Heart left ventricle (tissue), 16 donors: ENCODE measurements around the gene UHRF1. TPM values are rescaled to one million over a fixed set of nuclear protein-coding genes. Genes with fewer than 3 reads are reported as not detected.

Source experiments
- ATAC-seq, 4 donors: fragments of 200-7000 bp; cut with Tn5 transposase; one replicate each; pipeline ENCODE4 v1.9.1; 2020 to 2022; ENCODE audit warnings: moderate library complexity in 4 of 4, mild to moderate bottlenecking in 3 of 4, moderate number of reproducible peaks in 1 of 4
- DNase-seq, 5 donors: peaks; one replicate each; pipeline ENCODE4 v3.0.0-alpha.2; 2020
- H3K27ac ChIP-seq, 12 donors: fragments of 200-600 bp; sonication (generic) in 4 of 12; one replicate each; pipeline versions ENCODE4 v1.5.0 to v1.8.0; 2016 to 2022; ENCODE audit warnings: mild to moderate bottlenecking in 2 of 12
- H3K27me3 ChIP-seq, 9 donors: fragments of 200-600 bp; sonication (generic) in 2 of 9; one replicate each; pipeline versions ENCODE4 v1.5.1 to v1.8.0; 2016 to 2022; ENCODE audit warnings: mild to moderate bottlenecking in 3 of 9
- H3K36me3 ChIP-seq, 9 donors: fragments of 200-600 bp; sonication (generic) in 2 of 9; one replicate each; pipeline versions ENCODE4 v1.5.0 to v1.8.0; 2018 to 2022; ENCODE audit warnings: mild to moderate bottlenecking in 2 of 9
- H3K4me1 ChIP-seq, 12 donors: fragments of 200-600 bp; sonication (generic) in 4 of 12; one replicate each; pipeline versions ENCODE4 v1.5.0 to v1.8.0; 2016 to 2022; ENCODE audit warnings: mild to moderate bottlenecking in 3 of 12
- H3K4me3 ChIP-seq, 12 donors: fragments of 200-600 bp; sonication (generic) in 4 of 12; one replicate each; pipeline versions ENCODE4 v1.5.0 to v1.8.0; 2017 to 2022; ENCODE audit warnings: mild to moderate bottlenecking in 9 of 12, moderate library complexity in 4 of 12
- H3K9me3 ChIP-seq, 12 donors: fragments of 200-600 bp; sonication (generic) in 4 of 12; one replicate each; pipeline versions ENCODE4 v1.5.0 to v1.8.0; 2016 to 2022; ENCODE audit warnings: mild to moderate bottlenecking in 1 of 12
- POLR2A ChIP-seq, 2 donors: fragments of 450-650 bp; IDR thresholded peaks; one replicate each; pipeline ENCODE4 v1.6.1; 2017; ENCODE audit warnings: antibody characterized with exemption in 2 of 2, mild to moderate bottlenecking in 2 of 2, moderate library complexity in 2 of 2
- WGBS, 4 donors: extraction: QIAGEN DNeasy Blood & Tissue Kit in 2 of 4; methylation state at CpG; one replicate each; pipeline versions ENCODE4 v1.1.5 to v1.1.7; 2013 to 2018; 5-methylcytosine and 5-hydroxymethylcytosine counted together
- intact Hi-C, 10 donors: fragments of 100-400 bp; cut with DNase I; formaldehyde crosslinking; loops; one replicate each; pipeline versions ENCODE4 v1.11.1 to v1.14.2; 2022
- long read RNA-seq, 3 donors: library from polyadenylated mRNA; unstranded; transcript quantifications; one replicate each; pipeline ENCODE4 v2.0.0, GENCODE V29; 2020 to 2021
- polyA plus RNA-seq, 2 donors: library from polyadenylated mRNA; stranded (reverse); fragments of 200-250 nt; gene quantifications; one replicate each; pipeline ENCODE4 v1.2.3, GENCODE V29; 2013
- total RNA-seq, 9 donors: library from RNA; depleted of rRNA in 2 of 9; stranded (reverse); fragments of >200 nt in 2 of 9; fragmentation: NEBNext Ultra II Directional in 3 of 9; extraction: Animal tissue kit (Norgen Biotek cat#: 25700) in 3 of 9; gene quantifications; one replicate each; pipeline versions ENCODE4 v1.1.0 to v1.2.4, GENCODE V29; 2016 to 2023
- TF ChIP-seq, protein P1 (sequence below), 12 donors: fragments of 200-600 bp; sonication (generic) in 4 of 12; IDR thresholded peaks; one replicate each; pipeline versions ENCODE4 v1.5.0 to v1.8.0; 2018 to 2022; ENCODE audit warnings: antibody characterized with exemption in 12 of 12, mild to moderate bottlenecking in 5 of 12
- donor health status: ischemic (EF 13 %, LVEDD 7.1; RV severe dilation, severe dysfunction).
- donor health status: healthy with polysubstance abuse.
- donor health status: DM: no; HTN: yes; CAD: no.
- donor health status: DM: no; HTN: no; CAD: no.
- donor health status: ischemic (EF 25% LVEDD 6.9; RV normal size, moderate dysfunction).
- donor health status: ischemic (EF 25% LVEDD 5.7; RV mildly dilated, moderate dysfunction).
- donor health status: healthy.
- donor health status: DM: yes; HTN: yes; CAD: no.
- donor health status: ischemic (EF 35%, LVEDD 5.7; RV mildly dilated, moderate dysfunction).
- donor health status: nonischemic (EF 11% LVEDD 7.7; RV severe dilation, severe dysfunction).
- donor health status: DM: yes; HTN: yes; CAD: no.
- donor health status: PGD.
- donor health status: ischemic (EF 29% LVEDD 5.4; RV normal size, mild dysfunction).
- donor health status: nonischemic (EF 23%, LVEDD 6.1; RV moderate dilation, normal function).

Gene UHRF1
- total RNA-seq (1 to 10 TPM in 2 of 9 donors, under 1 TPM in 7; 0.25 to 8.9 (median 0.89) TPM), polyA plus RNA-seq (under 1 TPM; 0.34 to 0.69 TPM)
- long read RNA-seq, donor 1 = 0 reads
- long read RNA-seq, donor 2 = 0 reads
- long read RNA-seq, donor 3, partial matches to known transcripts = 1 of 1 reads
- long read RNA-seq, donor 3, other reads (novel, unspliced or antisense) = 0 of 1 reads

DNA sequence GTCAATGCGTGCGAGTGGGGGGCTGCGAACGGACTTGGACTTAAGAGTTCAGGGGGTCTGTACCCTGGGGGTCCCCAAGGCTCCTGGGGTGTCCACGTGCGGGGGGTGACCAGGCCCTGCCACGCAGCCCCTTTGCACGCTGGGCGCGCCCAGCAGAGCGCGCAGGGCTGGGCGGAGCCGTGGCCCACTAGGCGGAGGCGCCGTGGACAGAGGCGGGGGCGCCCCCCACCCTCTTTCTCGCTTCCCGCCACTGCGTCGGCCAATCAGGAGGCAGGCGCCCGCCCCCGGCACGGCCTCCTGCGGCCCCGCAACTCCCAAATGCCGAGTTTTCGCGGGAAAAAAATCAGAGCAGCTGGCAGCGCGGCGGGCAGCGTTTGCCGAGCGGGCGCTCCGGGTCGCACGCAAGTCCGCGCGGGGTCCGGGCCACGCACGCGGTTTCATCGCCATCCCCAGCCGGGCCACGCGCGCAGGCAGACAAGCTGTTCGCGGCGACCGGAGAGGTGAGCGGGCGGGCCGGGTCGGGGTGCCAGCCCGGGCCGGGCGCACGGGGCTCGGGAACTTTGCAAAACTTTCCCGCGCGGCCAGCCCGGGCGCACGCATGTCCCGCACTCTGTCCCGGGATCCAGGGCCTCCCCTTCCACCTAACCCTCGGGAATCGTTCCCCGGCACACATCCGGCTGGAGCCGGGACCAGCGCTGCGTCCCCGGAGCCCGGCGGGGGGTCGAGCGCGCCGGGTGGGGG is at the start of gene UHRF1:
Gene UHRF1, plus strand, starts transcription at position 346 of the 741 bp plus-strand sequence. CDS start 1,385 bp downstream, outside the sequence.
- intact Hi-C loops = no loop called here
- no peaks in the 10 kb centered on the region for H3K9me3 ChIP-seq
- 3 to 12% (median 5%) methylated on average over 20 to 89 of the region's 89 CpGs for WGBS, 4 donors
- no peak for DNase-seq
- no peaks in the 10 kb centered on the region for H3K36me3 ChIP-seq
- peak within 1 kb of the TSS in 1 of 12 donors; percentile 80 for H3K27ac ChIP-seq
- no peak for ATAC-seq
- TF ChIP-seq POLR2A (IDR thresholded peaks at IDR 0.05) = no peak
- TF ChIP-seq, protein P1, sequence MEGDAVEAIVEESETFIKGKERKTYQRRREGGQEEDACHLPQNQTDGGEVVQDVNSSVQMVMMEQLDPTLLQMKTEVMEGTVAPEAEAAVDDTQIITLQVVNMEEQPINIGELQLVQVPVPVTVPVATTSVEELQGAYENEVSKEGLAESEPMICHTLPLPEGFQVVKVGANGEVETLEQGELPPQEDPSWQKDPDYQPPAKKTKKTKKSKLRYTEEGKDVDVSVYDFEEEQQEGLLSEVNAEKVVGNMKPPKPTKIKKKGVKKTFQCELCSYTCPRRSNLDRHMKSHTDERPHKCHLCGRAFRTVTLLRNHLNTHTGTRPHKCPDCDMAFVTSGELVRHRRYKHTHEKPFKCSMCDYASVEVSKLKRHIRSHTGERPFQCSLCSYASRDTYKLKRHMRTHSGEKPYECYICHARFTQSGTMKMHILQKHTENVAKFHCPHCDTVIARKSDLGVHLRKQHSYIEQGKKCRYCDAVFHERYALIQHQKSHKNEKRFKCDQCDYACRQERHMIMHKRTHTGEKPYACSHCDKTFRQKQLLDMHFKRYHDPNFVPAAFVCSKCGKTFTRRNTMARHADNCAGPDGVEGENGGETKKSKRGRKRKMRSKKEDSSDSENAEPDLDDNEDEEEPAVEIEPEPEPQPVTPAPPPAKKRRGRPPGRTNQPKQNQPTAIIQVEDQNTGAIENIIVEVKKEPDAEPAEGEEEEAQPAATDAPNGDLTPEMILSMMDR (IDR thresholded peaks at IDR 0.05) = no peak
- peak within 1 kb of the TSS; percentile 32 to 93 (median 72) for H3K4me3 ChIP-seq
- peaks cover 4 to 45% (median 20%) of the 10 kb centered on the region in 12 donors for H3K4me1 ChIP-seq
- peaks cover 0 to 10% (median 0%) of the 10 kb centered on the region in 9 donors for H3K27me3 ChIP-seq

DNA sequence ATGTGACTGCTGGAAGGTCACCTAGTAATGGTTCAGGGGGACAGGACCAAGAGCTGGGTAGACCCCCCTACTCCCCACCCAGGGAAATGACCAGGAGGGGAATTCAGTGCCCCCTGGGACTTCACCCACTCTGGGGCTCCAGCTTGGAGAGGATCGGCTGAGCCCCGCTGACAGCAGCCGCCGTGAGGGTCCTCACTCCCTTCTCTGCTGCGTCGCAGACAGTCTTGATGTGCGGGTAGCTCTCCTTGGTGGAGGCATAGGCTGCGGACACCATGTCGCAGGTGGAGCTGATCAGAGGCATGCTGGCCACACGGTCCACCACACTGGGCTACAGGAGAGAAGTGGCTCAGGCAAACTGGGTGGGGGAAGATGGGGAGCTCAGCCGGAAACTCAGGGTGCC is 49.6 kb upstream of the UHRF1 start:
- Histone ChIP-seq H3K27ac (no peak overlapping the region), H3K27me3 (no peaks in the 10 kb centered on the region), H3K36me3 (peaks cover 0 to 80% (median 45%) of the 10 kb centered on the region in 9 donors), H3K4me1 (no peaks in the 10 kb centered on the region), H3K4me3 (no peak overlapping the region), H3K9me3 (no peaks in the 10 kb centered on the region)
- intact Hi-C loops = no loop called here
- peak in 1 of 4 donors; percentile 18 for ATAC-seq
- no peak for DNase-seq
- WGBS, 4 donors = 95 to 98% (median 96%) methylated on average over 4 to 11 of the region's 11 CpGs
- no peak for TF ChIP-seq POLR2A (IDR thresholded peaks at IDR 0.05)
- TF ChIP-seq, protein P1 (IDR thresholded peaks at IDR 0.05) = no peak

DNA sequence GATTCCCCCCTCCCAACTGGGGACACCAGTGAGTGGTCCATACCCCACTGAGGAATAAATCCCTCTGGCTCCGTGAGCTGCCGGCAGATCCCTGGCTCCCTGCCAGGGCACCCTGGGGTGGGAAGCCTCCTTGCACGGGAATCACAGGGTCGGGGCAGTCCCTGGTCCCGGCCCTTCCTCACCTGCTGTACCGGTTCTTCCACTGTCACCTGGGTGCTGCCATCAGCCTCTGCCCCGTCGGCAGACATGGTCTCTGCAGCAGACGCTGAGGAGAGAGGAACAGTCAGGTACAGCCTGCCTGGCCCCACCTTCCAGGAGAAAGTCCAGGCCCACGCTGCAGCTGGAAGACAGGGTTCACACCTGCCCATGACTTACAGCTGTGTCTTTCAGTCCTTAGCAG is 48.2 kb upstream of the UHRF1 start:
- no peaks in the 10 kb centered on the region for H3K9me3 ChIP-seq
- ATAC-seq = no peak
- no peak for DNase-seq
- H3K4me1 ChIP-seq = peaks cover 0 to 1% (median 0%) of the 10 kb centered on the region in 12 donors
- no peak for TF ChIP-seq POLR2A (IDR thresholded peaks at IDR 0.05)
- TF ChIP-seq, protein P1 (IDR thresholded peaks at IDR 0.05) = no peak
- intact Hi-C loops = no loop called here
- no peak overlapping the region for H3K4me3 ChIP-seq
- 71 to 75% (median 71%) methylated on average over 8 to 10 of the region's 10 CpGs for WGBS, 4 donors
- H3K36me3 ChIP-seq = peaks cover 0 to 66% (median 40%) of the 10 kb centered on the region in 9 donors
- no peaks in the 10 kb centered on the region for H3K27me3 ChIP-seq
- no peak overlapping the region for H3K27ac ChIP-seq
